A673 (cell line): Measurements from ENCODE around the gene ZFPM1.

Experiments used
- EZH2 ChIP-seq: fragments of 200-600 bp; sonication (generic); IDR thresholded peaks from 2 replicates; pipeline ENCODE4 v1.6.1; 2017; ENCODE audit warnings: borderline replicate concordance, low read depth, mild to moderate bottlenecking, mixed read lengths, antibody characterized with exemption, low read length; ENCODE audit not compliant: poor library complexity, severe bottlenecking
- TF ChIP-seq, protein P1 (sequence below): fragments of 300-800, 200-600 bp; sonication (generic); conservative IDR thresholded peaks from 2 replicates; pipeline ENCODE4 v1.5.1; 2017; ENCODE audit warnings: low read depth, mild to moderate bottlenecking, antibody characterized with exemption, low read length, moderate library complexity, mixed read lengths

DNA sequence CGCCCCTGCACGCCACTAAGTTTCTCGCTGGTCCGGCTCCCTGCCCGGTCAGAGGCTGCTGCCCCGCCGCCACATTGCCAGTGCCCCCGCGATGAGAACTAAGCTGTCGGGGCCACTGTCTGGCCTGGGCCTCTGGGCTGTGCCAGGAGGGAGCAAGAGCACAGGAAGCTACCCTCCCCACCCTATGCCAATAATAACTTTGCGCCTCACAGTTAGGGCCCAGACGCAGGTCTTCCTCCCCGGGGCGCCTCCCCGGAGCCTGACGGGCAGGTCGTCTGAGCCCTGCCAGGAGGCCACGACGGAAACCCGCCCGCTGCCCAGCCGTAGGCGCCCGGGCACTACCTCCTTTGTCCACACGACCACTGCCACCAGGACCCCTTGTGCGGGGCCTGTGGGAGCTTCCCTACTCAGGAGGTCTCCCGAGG lies 1.5 kb downstream of the ZFPM1 start:
- TF ChIP-seq, protein P1, sequence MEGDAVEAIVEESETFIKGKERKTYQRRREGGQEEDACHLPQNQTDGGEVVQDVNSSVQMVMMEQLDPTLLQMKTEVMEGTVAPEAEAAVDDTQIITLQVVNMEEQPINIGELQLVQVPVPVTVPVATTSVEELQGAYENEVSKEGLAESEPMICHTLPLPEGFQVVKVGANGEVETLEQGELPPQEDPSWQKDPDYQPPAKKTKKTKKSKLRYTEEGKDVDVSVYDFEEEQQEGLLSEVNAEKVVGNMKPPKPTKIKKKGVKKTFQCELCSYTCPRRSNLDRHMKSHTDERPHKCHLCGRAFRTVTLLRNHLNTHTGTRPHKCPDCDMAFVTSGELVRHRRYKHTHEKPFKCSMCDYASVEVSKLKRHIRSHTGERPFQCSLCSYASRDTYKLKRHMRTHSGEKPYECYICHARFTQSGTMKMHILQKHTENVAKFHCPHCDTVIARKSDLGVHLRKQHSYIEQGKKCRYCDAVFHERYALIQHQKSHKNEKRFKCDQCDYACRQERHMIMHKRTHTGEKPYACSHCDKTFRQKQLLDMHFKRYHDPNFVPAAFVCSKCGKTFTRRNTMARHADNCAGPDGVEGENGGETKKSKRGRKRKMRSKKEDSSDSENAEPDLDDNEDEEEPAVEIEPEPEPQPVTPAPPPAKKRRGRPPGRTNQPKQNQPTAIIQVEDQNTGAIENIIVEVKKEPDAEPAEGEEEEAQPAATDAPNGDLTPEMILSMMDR, result no peak
- TF ChIP-seq EZH2, result no peak
